GM21619 (cell line): Measurements from ENCODE around the gene POR.

Experiments used
- ATAC-seq: cut with Tn5 transposase; IDR thresholded peaks from one replicate; pipeline ENCODE4 v1.9.1; 2021; ENCODE audit not compliant: unreplicated experiment

The POR gene

DNA sequence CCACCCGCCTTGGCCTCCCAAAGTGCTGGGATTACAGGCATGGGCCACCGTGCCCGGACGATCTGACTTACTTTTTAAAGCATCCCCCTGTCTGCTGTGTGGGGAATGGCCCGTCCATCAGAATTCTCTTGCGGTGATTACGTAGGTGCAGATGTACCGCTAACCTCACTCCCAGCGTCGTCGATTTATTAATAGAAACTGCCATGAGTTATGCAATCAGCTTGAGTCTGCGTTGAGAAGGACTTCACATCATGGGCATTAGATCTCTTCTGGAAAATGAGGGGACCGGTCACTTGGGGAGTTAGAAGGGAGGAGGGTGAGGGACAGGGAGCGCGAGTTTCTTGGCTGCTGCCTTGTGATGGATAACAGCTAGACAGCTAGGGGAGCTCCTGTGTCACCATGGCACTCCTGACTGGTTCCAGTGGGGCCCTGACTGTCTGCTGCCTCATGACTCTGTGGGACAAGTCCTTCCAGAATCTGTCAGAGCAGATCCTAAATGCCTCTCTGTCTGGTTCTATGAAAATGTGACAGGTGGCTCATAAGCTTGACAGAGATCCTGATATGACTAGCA lies 35.2 kb downstream of the POR start:
- ATAC-seq, result no peak

- ATAC-seq, result no peak
Observed at GRCh38 chr7:75951506-75951905, 36.6 kb downstream of the POR start.

GRCh38 chr7:75953431-75953830 lies 38.5 kb downstream of the POR start:
- ATAC-seq, result no peak

GRCh38 chr7:75953931-75954330 lies 39.0 kb downstream of the POR start:
- ATAC-seq, result no peak

DNA sequence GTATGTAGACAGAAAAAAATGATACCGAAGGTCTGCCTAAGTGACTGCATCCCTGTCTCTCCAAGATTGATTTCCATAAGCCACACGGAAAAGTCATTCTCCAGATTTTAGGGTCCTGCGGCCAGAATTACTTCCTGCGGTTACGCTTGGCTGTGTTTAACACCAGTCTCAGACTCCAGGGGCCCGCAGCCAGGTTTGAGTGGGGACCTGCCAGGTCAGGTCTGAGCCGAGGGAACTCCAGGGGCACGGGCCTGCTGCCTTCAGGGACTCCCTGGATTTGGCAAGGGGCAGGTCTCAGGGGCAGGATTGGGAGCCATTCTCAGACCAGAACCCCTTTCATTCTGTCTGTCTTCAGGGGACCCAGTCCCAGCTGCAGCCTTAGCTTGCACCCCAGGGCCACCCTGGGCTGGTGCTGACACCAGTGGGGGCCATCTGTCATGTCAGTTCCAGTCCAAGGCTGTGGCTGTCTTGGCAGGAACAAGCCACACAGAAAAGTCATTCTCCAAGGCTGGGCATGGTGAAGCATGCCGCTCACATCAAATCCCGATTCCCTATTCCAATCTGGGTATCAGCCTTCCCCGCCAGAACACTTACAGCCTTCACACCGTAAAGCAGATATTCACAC lies 40.5 kb downstream of the POR start:
- no peak for ATAC-seq

- no peak for ATAC-seq
Observed at GRCh38 chr7:75957021-75957736, 42.2 kb downstream of the POR start.

GRCh38 chr7:75958802-75959543 lies 44.0 kb downstream of the POR start:
- no peak for ATAC-seq

DNA sequence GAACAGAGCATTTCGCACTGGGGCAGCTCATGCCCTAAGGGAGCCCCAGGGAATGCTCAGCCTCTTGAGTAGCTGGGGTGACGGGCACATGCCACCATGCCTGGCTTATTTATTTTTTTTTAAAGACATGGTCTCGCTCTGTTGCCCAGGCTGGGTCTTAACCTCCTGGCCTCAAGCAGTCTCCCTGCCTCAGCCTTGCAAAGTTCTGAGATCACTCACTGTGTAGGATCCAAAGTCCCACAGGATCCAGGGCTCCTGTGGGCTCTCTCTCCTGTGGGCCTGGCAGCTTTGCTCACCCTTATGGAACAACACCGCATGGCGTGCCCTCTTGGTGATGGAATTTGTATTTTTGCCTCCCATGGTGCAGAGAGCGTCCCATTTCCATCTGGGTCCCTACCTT lies 45.4 kb downstream of the POR start:
- ATAC-seq, result no peak

DNA sequence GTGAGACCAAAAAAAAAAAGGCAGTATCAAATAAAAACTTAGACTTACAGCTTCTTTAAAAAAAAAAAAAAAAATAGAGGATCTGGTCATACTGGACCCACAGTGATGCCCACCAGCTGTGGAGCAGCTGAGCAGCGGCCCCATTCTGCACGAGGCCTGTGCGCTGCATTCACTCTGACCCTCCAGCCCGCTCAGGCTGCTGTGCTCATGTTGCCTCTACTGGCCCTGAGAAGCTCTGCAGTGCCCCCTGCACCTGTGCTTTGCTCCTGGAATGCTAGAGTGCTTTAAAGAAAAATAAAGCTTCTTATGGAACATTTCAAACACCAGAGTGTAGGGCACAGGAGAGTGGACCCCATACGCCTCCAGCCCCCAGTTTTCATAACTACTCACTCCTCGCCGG lies 46.3 kb downstream of the POR start:
- ATAC-seq, result no peak

DNA sequence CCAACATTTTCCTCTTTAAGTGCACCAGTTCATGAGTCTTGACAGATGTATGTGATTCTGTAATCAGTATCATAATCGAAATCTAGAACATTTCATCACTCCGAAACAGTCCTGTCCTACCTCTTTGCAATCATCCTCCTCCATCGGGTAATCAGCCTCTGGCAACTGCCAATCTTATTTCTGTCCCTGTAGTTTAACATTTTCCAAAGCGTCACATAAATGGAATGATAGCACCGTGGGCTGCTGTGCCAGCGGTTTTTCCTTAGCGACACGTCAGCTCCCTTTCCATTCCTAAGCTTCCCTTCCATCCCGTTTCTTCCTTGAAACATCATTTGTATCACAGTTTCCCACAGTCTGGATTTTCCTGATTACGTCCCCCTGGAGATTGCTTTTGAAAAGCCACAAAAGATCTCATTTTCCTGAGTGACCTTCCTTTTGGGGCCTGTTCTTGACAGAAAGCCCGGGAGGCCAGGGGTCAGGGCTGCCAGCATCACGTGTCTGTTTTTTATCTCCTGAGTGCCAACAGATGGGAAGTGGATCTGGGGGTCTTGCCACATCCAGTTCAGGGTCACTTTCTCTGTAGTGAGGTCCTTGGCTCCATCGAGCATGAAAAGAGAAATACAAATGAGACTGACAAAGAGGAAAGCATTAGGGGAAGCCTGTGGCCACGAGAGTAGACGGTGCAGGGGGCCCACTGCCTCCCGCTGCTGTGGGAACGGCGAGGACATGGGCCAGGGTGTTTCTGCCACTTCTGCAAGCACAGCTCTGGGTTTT lies 47.8 kb downstream of the POR start:
- ATAC-seq, result no peak

- ATAC-seq, result no peak
Observed at GRCh38 chr7:75963381-75963995, 48.5 kb downstream of the POR start.

DNA sequence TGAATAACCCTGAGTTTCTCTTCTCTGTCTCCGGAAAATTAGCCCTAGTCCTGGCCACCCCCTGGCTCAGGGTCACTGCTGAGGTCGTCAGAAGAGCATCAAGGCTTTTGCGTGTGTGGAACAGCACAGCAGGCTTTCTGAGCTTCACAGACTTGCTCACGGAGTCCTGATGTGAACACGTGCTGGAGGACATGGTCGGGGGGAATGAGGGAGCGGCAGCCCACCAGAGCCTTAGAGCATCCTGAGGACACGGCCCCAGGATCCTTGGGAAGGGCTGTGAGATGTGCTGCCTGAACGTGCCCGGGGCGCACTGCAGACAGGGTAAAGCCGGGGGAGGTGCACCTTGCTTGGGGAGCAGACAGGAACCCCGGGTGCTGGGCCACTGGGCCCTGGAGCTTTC lies 50.7 kb downstream of the POR start:
- ATAC-seq, result no peak

- no peak for ATAC-seq
Observed at GRCh38 chr7:75966190-75966961, 51.4 kb downstream of the POR start.

- ATAC-seq, result no peak
Observed at GRCh38 chr7:75967055-75967454, 52.1 kb downstream of the POR start.

GRCh38 chr7:75967487-75967997 lies 52.6 kb downstream of the POR start:
- ATAC-seq, result no peak

GRCh38 chr7:75968012-75968411 lies 53.1 kb downstream of the POR start:
- no peak for ATAC-seq

- ATAC-seq, result no peak
Observed at GRCh38 chr7:75968561-75969001, 53.6 kb downstream of the POR start.

DNA sequence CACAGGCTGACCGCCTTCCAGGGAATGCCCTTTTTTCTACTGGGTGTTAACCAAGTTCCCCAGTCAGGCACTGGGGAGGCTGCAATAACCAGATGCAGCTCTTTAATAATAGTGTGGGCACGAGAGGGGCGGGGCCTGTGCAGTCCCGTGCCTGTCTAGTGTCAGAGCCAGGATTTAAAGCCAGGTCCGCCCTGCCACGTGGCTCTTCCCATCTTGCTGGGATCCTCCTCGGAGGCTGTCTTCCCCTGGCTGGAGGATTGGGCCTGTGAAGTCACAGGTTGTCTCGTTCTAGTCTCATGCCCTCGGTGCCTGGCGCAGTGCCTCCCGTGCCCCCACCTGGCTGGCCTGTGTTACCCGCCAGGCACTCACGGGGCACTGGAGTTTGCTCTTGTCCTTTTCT lies 54.2 kb downstream of the POR start:
- no peak for ATAC-seq

DNA sequence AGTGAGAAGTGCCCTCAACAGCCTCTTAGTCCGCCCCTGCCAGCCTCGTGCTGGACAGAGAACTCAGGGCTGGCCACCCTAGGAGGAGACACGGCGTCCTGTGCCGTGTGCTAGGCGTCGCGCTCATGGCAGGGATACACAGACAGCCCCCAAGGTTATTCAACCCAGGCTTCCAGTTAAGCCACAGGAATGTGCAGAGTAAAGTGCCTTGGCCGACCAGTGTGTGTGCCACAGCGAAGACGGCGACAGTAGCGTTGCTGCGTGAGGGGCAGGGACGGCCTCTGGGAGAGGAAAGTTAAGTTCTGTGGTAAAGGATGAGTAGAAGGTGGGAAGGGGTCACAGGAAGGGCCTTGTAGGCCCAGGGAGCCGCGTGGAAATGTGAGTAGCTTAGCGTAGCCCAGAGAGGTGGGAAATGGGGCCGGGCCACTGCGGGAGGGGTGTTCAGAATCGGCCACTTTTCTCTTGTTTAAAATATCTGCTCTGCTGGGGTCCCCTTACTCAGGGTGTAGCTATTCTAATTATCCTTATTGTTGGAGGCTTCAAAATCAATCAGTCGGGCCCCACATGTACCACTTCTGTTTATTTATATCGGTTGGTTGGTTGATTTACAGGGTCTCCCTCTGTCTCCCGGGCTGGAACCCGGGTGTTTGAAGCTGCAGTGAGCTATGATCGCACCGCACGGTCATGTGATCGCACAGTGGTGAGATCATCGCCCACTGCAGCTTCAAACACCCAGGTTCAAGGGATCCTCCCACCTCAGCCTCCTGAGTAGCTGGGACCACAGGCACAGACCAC lies 54.9 kb downstream of the POR start:
- ATAC-seq, result no peak
